GM12891 (cell line): Measurements from ENCODE around the gene CHD8.
A peak's percentile ranks its signal among the peaks of the same experiment; 100 is the strongest.

Experiments used
- DNase-seq: peaks from one replicate; pipeline ENCODE4 v3.0.0; 2011; ENCODE audit warnings: low spot score; ENCODE audit not compliant: insufficient read length
- FAIRE-seq: peaks from 2 replicates; lab custom pipeline; 2011; peaks lifted over from hg19 to GRCh38; lab: Jason Lieb, UNC
- PAX5 ChIP-seq: IDR thresholded peaks from 2 replicates; pipeline ENCODE4 v1.6.1; 2011; ENCODE audit warnings: low read length, moderate library complexity, mild to moderate bottlenecking; ENCODE audit not compliant: insufficient read depth, severe bottlenecking
- POLR2A ChIP-seq: IDR thresholded peaks from 2 replicates; pipeline ENCODE4 v1.6.1; 2011; ENCODE audit warnings: low read depth, low read length, control low read depth
- POLR2AphosphoS5 ChIP-seq: IDR thresholded peaks from 2 replicates; pipeline ENCODE4 v1.6.1; 2011; ENCODE audit warnings: low read depth, low read length, control low read depth
- POU2F2 ChIP-seq: IDR thresholded peaks from 2 replicates; pipeline ENCODE4 v1.6.1; 2011; ENCODE audit warnings: low read depth, mild to moderate bottlenecking, control low read depth, low read length, moderate library complexity
- SPI1 ChIP-seq: IDR thresholded peaks from 2 replicates; pipeline ENCODE4 v1.6.1; 2011; ENCODE audit warnings: low read depth, low read length, control low read depth
- TAF1 ChIP-seq: IDR thresholded peaks from 2 replicates; pipeline ENCODE4 v1.6.1; 2011; ENCODE audit warnings: low read depth, low read length, control low read depth

The CHD8 gene

GRCh38 chr14:21406213-21406612 is 49.7 kb downstream of the CHD8 start:
- DNase-seq (no peak), FAIRE-seq (no peak)
- TF ChIP-seq SPI1, result no peak
- no peak for TF ChIP-seq POLR2AphosphoS5
- TF ChIP-seq PAX5, result no peak
- TF ChIP-seq POU2F2, result no peak
- no peak for TF ChIP-seq TAF1

DNA sequence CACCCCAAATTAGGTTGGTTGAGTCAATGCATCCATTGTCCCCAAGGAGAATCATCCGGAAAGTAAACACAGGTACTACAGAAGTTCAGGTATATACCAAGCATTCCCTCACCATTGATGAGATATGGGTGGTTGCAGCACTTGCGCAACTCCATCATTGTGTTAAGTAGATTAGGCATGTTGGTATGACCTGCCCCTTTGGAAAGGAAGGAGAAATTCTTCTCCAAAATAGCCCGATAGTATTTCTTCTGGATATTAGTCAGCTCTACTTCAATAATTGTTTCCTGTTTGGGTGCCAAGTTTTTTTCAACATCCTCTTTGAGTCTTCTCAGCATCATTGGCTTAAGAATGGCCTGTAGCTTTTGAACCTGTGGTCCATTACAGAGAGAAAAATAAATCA is 50.8 kb downstream of the CHD8 start:
- no peak for DNase-seq
- no peak for TF ChIP-seq POLR2A
- no peak for TF ChIP-seq POLR2AphosphoS5
- no peak for TF ChIP-seq POU2F2
- TF ChIP-seq PAX5, result no peak
- TF ChIP-seq SPI1, result no peak
- TF ChIP-seq TAF1, result no peak
- no peak for FAIRE-seq

- FAIRE-seq (no peak), DNase-seq (no peak)
- TF ChIP-seq POLR2AphosphoS5 (no peak), SPI1 (no peak), TAF1 (no peak), POLR2A (no peak)
Measured at GRCh38 chr14:21399311-21399870, 56.5 kb downstream of the CHD8 start.

DNA sequence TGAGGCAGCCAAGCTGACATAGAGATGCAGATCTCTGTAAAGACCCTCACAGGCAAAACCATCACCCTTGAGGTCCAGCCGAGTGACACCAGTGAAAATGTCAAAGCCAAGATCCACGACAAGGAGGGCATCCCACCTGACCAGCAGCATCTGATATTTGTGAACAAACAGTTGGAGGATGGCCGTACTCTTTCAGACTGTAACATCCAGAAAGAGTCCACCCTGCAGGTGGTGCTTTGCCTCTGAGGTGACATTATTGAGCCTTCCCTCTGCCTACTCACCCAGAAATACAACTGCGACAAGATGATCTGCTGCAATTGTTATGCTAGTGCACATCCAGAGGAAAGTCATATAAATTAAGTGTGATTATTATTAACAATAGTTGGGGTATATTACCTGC is 57.0 kb downstream of the CHD8 start:
- DNase-seq (no peak), FAIRE-seq (no peak)
- TF ChIP-seq PAX5, result no peak
- TF ChIP-seq POU2F2, result no peak

- no peak for TF ChIP-seq POLR2A
- TF ChIP-seq POLR2AphosphoS5, result no peak
- TF ChIP-seq SPI1, result no peak
- no peak for TF ChIP-seq POU2F2
- TF ChIP-seq PAX5, result no peak
- TF ChIP-seq TAF1, result no peak
- DNase-seq (no peak), FAIRE-seq (no peak)
Measured at GRCh38 chr14:21395450-21395849, 60.5 kb downstream of the CHD8 start.

DNA sequence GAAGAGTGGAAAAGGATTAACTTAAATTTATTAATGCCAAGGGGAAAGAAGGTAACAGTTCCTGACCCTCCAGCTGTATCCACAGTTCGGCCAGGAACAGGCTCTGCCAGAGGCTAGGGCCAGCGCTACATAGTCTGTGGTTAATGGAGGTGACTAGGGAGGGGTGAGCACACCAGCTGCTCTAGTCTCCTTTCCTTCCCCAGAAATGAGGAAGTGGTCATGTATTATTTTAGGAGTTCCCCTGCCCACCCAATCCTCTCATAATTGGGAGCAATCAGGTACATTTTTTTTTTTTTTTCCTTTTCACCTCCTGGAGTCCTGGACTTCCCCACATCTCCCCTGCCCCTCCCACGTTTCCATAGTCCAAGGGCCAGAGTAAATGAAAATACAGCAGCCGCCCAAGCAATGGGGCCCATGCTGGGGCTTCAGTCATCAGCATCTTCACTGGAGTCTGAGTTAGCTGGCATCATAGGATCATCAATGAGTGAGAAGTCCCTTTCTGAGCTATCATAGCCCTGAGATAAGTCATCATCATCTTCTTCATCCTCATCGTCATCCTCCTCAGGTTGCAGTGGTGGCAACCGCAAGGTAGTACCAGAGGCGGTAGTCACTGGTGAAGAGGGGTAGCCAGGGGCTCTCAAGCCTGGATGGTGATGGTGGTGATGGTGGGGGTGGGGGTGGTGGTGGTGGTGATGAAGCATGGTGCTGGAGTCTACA is 70.6 kb downstream of the CHD8 start:
- no peak for TF ChIP-seq PAX5
- peak; percentile 98 for TF ChIP-seq SPI1
- peak; percentile 53; the same call in 1 of the 2 replicates for TF ChIP-seq POLR2AphosphoS5
- TF ChIP-seq POLR2A, result no peak
- TF ChIP-seq TAF1, result no peak; the same call in 1 of the 2 replicates
- peak; percentile 54; the same call in 1 of the 2 replicates for TF ChIP-seq POU2F2
- DNase-seq (peak; percentile 12), FAIRE-seq (peak; percentile 63)

DNA sequence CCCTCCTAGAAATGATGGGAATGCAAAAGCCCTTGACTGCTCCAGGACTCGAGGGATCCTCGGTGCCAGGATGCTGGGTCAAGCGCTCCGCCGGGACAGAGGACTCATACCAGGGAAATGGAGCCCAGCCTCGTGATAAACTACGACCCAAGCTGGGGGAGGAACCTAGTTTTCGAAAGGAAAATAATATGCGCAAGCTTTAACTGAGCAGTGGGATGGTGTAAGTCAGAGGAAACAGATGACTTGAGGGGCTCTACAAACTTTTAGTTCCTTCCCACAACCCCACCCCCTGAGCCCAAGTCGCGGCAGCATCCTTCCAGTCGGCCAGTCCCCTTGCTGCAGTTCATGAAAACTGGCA is 71.5 kb downstream of the CHD8 start:
- TF ChIP-seq POLR2A, result no peak
- no peak for TF ChIP-seq POU2F2
- TF ChIP-seq PAX5, result no peak
- TF ChIP-seq SPI1, result no peak
- TF ChIP-seq TAF1, result no peak
- no peak; the same call in 1 of the 2 replicates for TF ChIP-seq POLR2AphosphoS5
- no peak for DNase-seq
- no peak for FAIRE-seq

DNA sequence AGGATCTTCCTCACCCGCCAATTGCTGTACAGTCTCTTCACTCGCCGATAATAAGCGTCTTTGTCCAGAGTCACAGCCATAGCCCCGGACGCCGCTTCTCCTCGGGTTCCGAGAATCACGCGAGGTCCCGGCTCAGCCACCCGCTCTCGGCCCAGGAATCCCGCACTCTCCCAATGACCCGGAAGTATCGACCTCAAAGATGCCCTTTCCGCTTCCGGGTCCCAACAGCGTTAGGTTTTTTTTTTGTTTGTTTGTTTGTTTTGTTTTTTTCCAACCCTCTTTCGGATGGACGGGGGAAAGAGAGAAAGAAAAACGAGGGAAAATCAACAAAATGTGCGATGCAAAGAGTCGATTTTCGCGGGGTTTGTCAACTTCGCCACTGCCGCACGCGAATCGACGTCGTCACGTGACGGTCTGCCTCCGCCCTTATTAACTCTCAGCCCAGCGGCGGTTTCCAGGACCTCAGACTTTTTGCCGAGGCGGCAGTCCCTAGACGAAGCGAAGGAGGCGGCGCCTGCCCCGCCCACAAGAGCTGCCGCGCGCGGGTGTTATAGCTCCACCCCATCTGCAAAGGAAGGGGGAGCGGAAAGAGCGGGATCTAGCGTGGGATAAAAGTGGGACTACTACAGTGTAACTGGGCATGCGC is 72.0 kb downstream of the CHD8 start, which contains the start of gene SUPT16H:
Gene SUPT16H, minus strand, starts transcription at position 172 of the 646 bp plus-strand sequence. Its CDS starts 92 bp downstream, at position 80.
- DNase-seq, result peak; percentile 67
- FAIRE-seq, result peak; percentile 94

DNA sequence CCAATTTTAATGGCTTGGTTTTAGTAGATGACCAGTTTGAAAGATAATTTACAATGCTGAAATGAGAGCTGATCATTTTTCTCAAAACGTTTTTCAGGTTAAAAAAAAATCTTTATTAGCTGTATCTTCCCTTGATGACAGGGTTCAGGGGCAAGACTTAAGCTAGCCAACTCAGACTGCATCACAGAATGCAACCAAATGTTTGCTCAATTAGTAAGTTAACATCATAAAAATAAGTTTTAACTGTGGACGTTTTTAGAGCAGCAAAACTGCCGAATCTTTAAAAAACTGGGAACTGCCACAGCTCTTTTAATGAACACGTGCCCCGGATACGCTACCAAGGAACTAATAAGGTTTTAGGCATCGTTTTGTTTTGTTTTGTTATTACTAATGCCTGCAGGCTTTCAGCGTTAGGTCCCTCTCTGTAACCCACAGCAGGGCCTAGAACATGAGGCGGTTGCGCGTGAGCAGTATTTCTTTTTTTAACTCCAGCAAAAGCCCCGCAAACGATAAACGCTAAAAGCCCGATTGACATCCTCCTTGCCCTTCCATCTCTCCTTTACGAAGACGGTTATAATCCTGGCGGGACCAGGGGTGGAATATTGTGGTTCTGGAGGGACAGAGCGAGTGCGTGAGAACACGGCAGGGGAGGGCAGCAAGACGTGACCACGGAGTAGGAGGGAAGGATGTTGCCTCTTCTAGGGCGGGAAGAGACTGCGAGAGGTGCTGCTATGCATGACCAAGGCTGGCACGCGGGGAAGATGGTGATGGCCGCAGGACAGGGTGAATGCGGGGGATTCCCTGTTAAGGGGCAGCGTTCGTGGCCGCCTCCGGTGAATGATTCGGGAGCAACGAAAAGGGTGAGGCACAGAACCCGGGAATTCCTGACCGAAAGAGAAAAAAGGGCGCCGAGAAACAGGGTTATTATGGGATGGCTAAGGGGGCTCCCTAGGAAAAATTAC is 72.8 kb downstream of the CHD8 start:
- TF ChIP-seq POU2F2 (peak; percentile 34; the same call in 1 of the 2 replicates), PAX5 (peak; percentile 84), POLR2A (peak; percentile 65; the same call in 1 of the 2 replicates), POLR2AphosphoS5 (peak; percentile 58; the same call in 1 of the 2 replicates), TAF1 (peak; percentile 35), SPI1 (no peak)
- DNase-seq, result peak; percentile 21
- FAIRE-seq, result peak; percentile 85

More for the DNA sequence above, 72.0 kb downstream of the CHD8 start, which contains the start of gene SUPT16H:
- TF ChIP-seq POLR2AphosphoS5, result peak; percentile 61
- TF ChIP-seq TAF1, result peak; percentile 74; the same call in 1 of the 2 replicates
- no peak; the same call in none of the 2 replicates for TF ChIP-seq POLR2A

DNA sequence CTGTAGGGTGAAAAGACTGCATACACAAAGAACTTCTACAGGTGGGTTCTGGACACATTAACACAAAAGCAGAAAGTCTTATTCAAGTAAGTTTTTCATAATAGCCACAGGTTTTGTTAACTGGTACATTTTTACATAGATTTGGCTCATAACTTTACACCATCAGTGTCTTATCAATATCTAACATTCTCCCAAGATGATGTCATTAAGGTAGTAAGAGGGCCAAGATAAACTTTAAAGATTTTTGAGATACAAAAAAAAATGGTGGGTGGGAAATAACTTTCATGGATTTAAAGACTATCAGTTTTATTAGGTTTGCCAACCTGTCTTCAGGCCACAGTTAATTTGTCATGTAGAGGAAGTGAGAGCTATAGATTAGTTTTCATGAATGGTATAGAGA is 73.8 kb downstream of the CHD8 start:
- no peak for DNase-seq

More for the DNA sequence above, 73.8 kb downstream of the CHD8 start:
- TF ChIP-seq SPI1 (peak; percentile 46; the same call in 1 of the 2 replicates), POLR2A (no peak)
- no peak for FAIRE-seq
